Endodermal cell (in vitro differentiated cells): Measurements from ENCODE around the gene PHF21B. TPM values are rescaled to one million over a fixed set of nuclear protein-coding genes. Genes with fewer than 3 reads are reported as not detected.

Experiments used
- DNase-seq: peaks from one replicate; pipeline ENCODE4 v3.0.0-alpha.2; 2017
- H3K27ac ChIP-seq: 2 replicates; pipeline ENCODE4 v1.5.1; 2013; ENCODE audit warnings: mild to moderate bottlenecking, low read depth, low read length, moderate library complexity
- H3K27me3 ChIP-seq: 2 replicates; pipeline ENCODE4 v1.6.1; 2013; ENCODE audit warnings: mild to moderate bottlenecking, low read length, moderate library complexity; ENCODE audit not compliant: insufficient read depth, control insufficient read depth, poor library complexity, severe bottlenecking
- H3K36me3 ChIP-seq: 2 replicates; pipeline ENCODE4 v1.7.0; 2013; ENCODE audit warnings: mild to moderate bottlenecking, low read length, moderate library complexity; ENCODE audit not compliant: control insufficient read depth, insufficient read depth
- H3K4me1 ChIP-seq: one replicate; pipeline ENCODE4 v1.7.0; 2013; ENCODE audit warnings: low read length; ENCODE audit not compliant: control insufficient read depth, insufficient read depth
- H3K4me3 ChIP-seq: 2 replicates; pipeline ENCODE4 v1.5.1; 2013; ENCODE audit warnings: mild to moderate bottlenecking, low read length, moderate library complexity
- H3K9ac ChIP-seq: 2 replicates; pipeline ENCODE4 v1.6.1; 2013; ENCODE audit warnings: mild to moderate bottlenecking, low read length, moderate library complexity; ENCODE audit not compliant: poor library complexity, severe bottlenecking; ENCODE audit errors: extremely low read depth
- H3K9me3 ChIP-seq: 2 replicates; pipeline ENCODE4 v1.6.1; 2013; ENCODE audit warnings: mild to moderate bottlenecking, low read length, moderate library complexity; ENCODE audit not compliant: control insufficient read depth
- H3K27ac Mint-ChIP-seq: 2 replicates; pipeline ENCODE4 v1.8.0; 2020; ENCODE audit warnings: mixed read lengths
- H3K27me3 Mint-ChIP-seq: 2 replicates; pipeline ENCODE4 v1.8.0; 2021; ENCODE audit warnings: mild to moderate bottlenecking, mixed read lengths; ENCODE audit not compliant: insufficient read depth
- H3K36me3 Mint-ChIP-seq: 2 replicates; pipeline ENCODE4 v1.8.0; 2020; ENCODE audit warnings: low read depth, mixed read lengths
- H3K4me1 Mint-ChIP-seq: 2 replicates; pipeline ENCODE4 v1.8.0; 2020; ENCODE audit warnings: mixed read lengths
- H3K4me3 Mint-ChIP-seq: 2 replicates; pipeline ENCODE4 v1.8.0; 2020; ENCODE audit warnings: mild to moderate bottlenecking, moderate library complexity, mixed read lengths
- H3K9me3 Mint-ChIP-seq: 2 replicates; pipeline ENCODE4 v1.8.0; 2020; ENCODE audit warnings: mild to moderate bottlenecking, mixed read lengths
- whole genome bisulfite sequencing, 2 experiments: methylation state at CpG; one replicate each; pipeline versions ENCODE4 v1.1.5 to v1.1.7; 2013; ENCODE audit warnings: missing lambda C conversion rate in 2 of 2, mixed read lengths in 1 of 2; ENCODE audit not compliant: insufficient coverage in 1 of 2, insufficient read length in 1 of 2; 5-methylcytosine and 5-hydroxymethylcytosine counted together
- total RNA-seq, 2 donors: library from RNA; stranded (reverse); fragmentation: NEBNext Ultra II Directional in 1 of 2; extraction: Animal tissue kit (Norgen Biotek cat#: 25700) in 1 of 2; gene quantifications; 2 replicates in 1 of 2; 3 replicates in 1 of 2; pipeline ENCODE4 v1.2.1, GENCODE V29; 2021
- TF ChIP-seq, protein P1 (sequence below): fragments of 200-600 bp; sonication (generic); conservative IDR thresholded peaks from 2 replicates; pipeline ENCODE4 v1.5.0; 2021; ENCODE audit warnings: antibody characterized with exemption, mild to moderate bottlenecking

The PHF21B gene
- total RNA-seq, 2 donors from 2014 or later, result 57.5 to 69.2 TPM

DNA sequence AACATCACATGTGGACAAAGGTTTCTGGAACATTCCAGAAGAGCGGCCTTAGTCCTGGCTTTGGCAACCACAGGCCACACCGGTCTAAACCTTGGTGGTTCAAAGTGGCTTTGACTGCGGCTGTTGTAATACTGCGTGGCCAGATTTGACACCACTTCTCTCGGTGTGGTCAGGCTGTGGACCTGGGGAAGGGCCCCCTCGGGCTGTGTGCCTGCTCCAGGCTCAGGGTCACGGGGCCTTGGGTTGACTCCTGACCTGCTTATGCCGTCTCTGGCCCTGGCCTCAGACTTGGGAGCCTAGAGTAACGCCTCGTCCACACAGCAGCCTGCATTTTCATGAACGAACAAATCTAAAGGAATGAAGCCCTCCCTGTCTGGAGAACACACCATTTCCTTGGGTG is 118.0 kb downstream of the PHF21B start:
- TF ChIP-seq, protein P1, sequence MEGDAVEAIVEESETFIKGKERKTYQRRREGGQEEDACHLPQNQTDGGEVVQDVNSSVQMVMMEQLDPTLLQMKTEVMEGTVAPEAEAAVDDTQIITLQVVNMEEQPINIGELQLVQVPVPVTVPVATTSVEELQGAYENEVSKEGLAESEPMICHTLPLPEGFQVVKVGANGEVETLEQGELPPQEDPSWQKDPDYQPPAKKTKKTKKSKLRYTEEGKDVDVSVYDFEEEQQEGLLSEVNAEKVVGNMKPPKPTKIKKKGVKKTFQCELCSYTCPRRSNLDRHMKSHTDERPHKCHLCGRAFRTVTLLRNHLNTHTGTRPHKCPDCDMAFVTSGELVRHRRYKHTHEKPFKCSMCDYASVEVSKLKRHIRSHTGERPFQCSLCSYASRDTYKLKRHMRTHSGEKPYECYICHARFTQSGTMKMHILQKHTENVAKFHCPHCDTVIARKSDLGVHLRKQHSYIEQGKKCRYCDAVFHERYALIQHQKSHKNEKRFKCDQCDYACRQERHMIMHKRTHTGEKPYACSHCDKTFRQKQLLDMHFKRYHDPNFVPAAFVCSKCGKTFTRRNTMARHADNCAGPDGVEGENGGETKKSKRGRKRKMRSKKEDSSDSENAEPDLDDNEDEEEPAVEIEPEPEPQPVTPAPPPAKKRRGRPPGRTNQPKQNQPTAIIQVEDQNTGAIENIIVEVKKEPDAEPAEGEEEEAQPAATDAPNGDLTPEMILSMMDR, result no peak
- Mint-ChIP-seq H3K27ac (no peak overlapping the region), H3K9me3 (no peaks in the 10 kb centered on the region), H3K4me1 (no peaks in the 10 kb centered on the region), H3K4me3 (no peak overlapping the region), H3K36me3 (peaks cover 22% of the 10 kb centered on the region), H3K27me3 (no peaks in the 10 kb centered on the region)
- Histone ChIP-seq H3K9ac (no peak overlapping the region), H3K4me1 (no peaks in the 10 kb centered on the region), H3K27me3 (no peaks in the 10 kb centered on the region), H3K27ac (no peak overlapping the region), H3K36me3 (peaks cover 29% of the 10 kb centered on the region), H3K4me3 (no peak overlapping the region), H3K9me3 (no peaks in the 10 kb centered on the region)
- DNase-seq, result peak; percentile 28
- 93 to 96% methylated on average over 9 to 11 of the region's 11 CpGs for WGBS, 2 experiments

DNA sequence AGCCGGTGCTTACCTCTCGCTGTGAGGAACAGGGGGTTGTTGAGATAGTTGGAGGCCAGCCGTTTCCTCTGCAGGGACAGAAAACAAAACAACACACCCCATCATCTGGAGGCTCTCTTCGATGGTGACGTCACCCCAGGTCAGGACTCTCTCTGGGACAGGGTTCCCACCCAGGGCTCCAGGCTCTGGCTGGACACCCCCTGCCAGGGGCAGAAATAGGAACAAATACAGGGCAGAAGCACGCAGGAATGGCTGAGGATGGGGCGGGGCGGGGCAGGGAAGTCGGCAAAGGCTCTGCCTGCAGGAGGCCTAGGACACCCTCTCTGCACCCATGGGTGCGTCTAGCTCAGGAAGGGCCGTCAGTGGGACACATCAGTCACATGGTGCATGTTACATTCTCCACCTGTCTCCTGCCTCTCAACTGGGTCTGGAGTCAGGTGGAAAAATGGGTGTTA is 118.5 kb downstream of the PHF21B start:
- Mint-ChIP-seq H3K4me3 (no peak overlapping the region), H3K4me1 (no peaks in the 10 kb centered on the region), H3K9me3 (no peaks in the 10 kb centered on the region), H3K27me3 (no peaks in the 10 kb centered on the region), H3K27ac (no peak overlapping the region), H3K36me3 (peaks cover 23% of the 10 kb centered on the region)
- DNase-seq, result no peak
- H3K9me3 ChIP-seq, result no peaks in the 10 kb centered on the region
- peaks cover 31% of the 10 kb centered on the region for H3K36me3 ChIP-seq
- TF ChIP-seq, protein P1, result no peak
- no peak overlapping the region for H3K9ac ChIP-seq
- H3K27ac ChIP-seq, result no peak overlapping the region
- H3K4me1 ChIP-seq, result no peaks in the 10 kb centered on the region
- 89 to 95% methylated on average over 4 to 11 of the region's 11 CpGs for WGBS, 2 experiments
- H3K27me3 ChIP-seq, result no peaks in the 10 kb centered on the region
- H3K4me3 ChIP-seq, result no peak overlapping the region

DNA sequence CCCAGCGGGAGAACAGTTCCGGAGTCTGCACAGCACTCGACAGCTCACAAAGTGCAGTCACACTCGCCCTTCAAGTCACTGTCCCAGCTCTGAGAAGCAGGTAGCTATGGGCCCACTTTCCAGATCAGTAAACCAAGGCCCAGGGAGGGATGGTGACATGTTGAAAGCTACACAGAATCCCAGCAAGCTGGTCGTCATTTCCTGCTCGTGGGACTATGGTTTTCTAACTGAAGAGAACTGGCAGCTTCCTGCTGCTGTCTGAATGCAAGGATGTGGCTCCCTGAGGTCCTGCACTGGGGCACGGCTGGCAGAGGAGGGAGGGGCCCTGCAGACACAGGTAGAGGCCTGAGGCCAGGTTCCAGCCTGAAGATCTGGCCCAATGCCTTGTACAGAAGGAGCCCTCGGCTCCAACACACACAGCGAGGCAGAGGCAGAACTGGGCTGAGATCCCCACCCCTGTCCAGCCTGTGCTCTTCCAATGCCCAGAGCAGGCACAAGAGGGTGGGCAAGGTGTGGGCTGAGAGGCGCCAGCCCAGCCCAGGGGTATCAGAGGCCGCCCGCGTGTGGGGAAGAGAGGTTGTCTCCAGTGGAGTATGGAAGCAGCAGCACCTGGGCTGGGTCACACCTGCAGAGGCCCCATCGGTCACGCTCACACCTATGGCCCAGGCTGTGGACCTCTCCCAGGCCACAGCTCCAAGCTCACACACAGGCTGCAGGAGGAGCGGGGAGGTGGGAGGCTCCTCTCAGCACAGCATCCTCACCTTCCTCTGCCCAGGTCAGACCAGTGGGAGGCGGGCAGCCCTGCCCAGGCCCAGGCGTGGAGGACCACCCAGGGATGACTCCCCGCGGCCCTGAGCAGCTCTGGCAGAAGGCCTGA is 119.2 kb downstream of the PHF21B start:
- H3K4me3 ChIP-seq, result no peak overlapping the region
- H3K27ac Mint-ChIP-seq, result no peak overlapping the region
- H3K4me1 ChIP-seq, result no peaks in the 10 kb centered on the region
- no peaks in the 10 kb centered on the region for H3K4me1 Mint-ChIP-seq
- peaks cover 25% of the 10 kb centered on the region for H3K36me3 Mint-ChIP-seq
- no peak overlapping the region for H3K27ac ChIP-seq
- DNase-seq, result peak; percentile 44
- 93 to 97% methylated on average over 11 to 20 of the region's 20 CpGs for WGBS, 2 experiments
- H3K9ac ChIP-seq, result no peak overlapping the region
- no peaks in the 10 kb centered on the region for H3K9me3 ChIP-seq
- H3K27me3 ChIP-seq, result no peaks in the 10 kb centered on the region
- peaks cover 26% of the 10 kb centered on the region for H3K36me3 ChIP-seq
- no peak overlapping the region for H3K4me3 Mint-ChIP-seq
- no peaks in the 10 kb centered on the region for H3K27me3 Mint-ChIP-seq
- H3K9me3 Mint-ChIP-seq, result no peaks in the 10 kb centered on the region
- TF ChIP-seq, protein P1, result no peak
